ENCODE measurements around the gene CACNA1S.

The CACNA1S gene

GRCh38 chr1:201112173-201112731, at the start of gene CACNA1S:
Gene CACNA1S, minus strand, starts transcription at chr1:201112426. Its CDS starts 87 bp downstream, at chr1:201112339.
- DNase-seq (ENCODE audit: low read depth), result no peak

- no peak for DNase-seq (ENCODE audit: low read depth)
Measured at GRCh38 chr1:201157949-201158348, 45.7 kb upstream of the CACNA1S start.

- DNase-seq (ENCODE audit: low read depth), result no peak
Measured at GRCh38 chr1:201156819-201157218, 44.6 kb upstream of the CACNA1S start.

- no peak for DNase-seq (ENCODE audit: low read depth)
Measured at GRCh38 chr1:201156346-201156745, 44.1 kb upstream of the CACNA1S start.

GRCh38 chr1:201155354-201155753, 43.1 kb upstream of the CACNA1S start:
- no peak for DNase-seq (ENCODE audit: low read depth)

GRCh38 chr1:201154389-201155165, 42.4 kb upstream of the CACNA1S start, which contains the start of gene TMEM9:
Gene TMEM9, minus strand, starts transcription at chr1:201154474. Its CDS starts 551 bp downstream, at chr1:201153923.
- DNase-seq (ENCODE audit: low read depth), result peak; percentile 50

- DNase-seq (ENCODE audit: low read depth), result peak; percentile 19
Measured at GRCh38 chr1:201153474-201154388, 41.5 kb upstream of the CACNA1S start.

- DNase-seq (ENCODE audit: low read depth), result no peak
Measured at GRCh38 chr1:201149400-201149799, 37.2 kb upstream of the CACNA1S start.

GRCh38 chr1:201147396-201148015, 35.3 kb upstream of the CACNA1S start:
- no peak for DNase-seq (ENCODE audit: low read depth)

- no peak for DNase-seq (ENCODE audit: low read depth)
Measured at GRCh38 chr1:201146626-201147390, 34.6 kb upstream of the CACNA1S start.

GRCh38 chr1:201145816-201146215, 33.6 kb upstream of the CACNA1S start:
- no peak for DNase-seq (ENCODE audit: low read depth)

GRCh38 chr1:201145132-201145531, 32.9 kb upstream of the CACNA1S start:
- no peak for DNase-seq (ENCODE audit: low read depth)

- DNase-seq (ENCODE audit: low read depth), result no peak
Measured at GRCh38 chr1:201144701-201145100, 32.5 kb upstream of the CACNA1S start.

- DNase-seq (ENCODE audit: low read depth), result no peak
Measured at GRCh38 chr1:201143726-201144635, 31.8 kb upstream of the CACNA1S start.

- DNase-seq (ENCODE audit: low read depth), result no peak
Measured at GRCh38 chr1:201142849-201143725, 30.9 kb upstream of the CACNA1S start.

- no peak for DNase-seq (ENCODE audit: low read depth)
Measured at GRCh38 chr1:201142011-201142848, 30.0 kb upstream of the CACNA1S start.

GRCh38 chr1:201141418-201141817, 29.2 kb upstream of the CACNA1S start:
- DNase-seq (ENCODE audit: low read depth), result no peak

- DNase-seq (ENCODE audit: low read depth), result no peak
Measured at GRCh38 chr1:201140941-201141260, 28.7 kb upstream of the CACNA1S start.
